Nephron progenitor cell (in vitro differentiated cells): Measurements from ENCODE around the gene SPATA31D1.

Experiments used
- DNase-seq: peaks from one replicate; pipeline ENCODE4 v3.0.0; 2021
- H3K27ac Mint-ChIP-seq: 2 replicates; pipeline ENCODE4 v1.8.0; 2021; ENCODE audit warnings: mild to moderate bottlenecking, moderate library complexity, mixed read lengths
- H3K27me3 Mint-ChIP-seq: 2 replicates; pipeline ENCODE4 v1.8.0; 2021; ENCODE audit warnings: mild to moderate bottlenecking, low read depth, mixed read lengths; ENCODE audit not compliant: poor library complexity
- H3K36me3 Mint-ChIP-seq: 2 replicates; pipeline ENCODE4 v1.8.0; 2021; ENCODE audit warnings: low read depth, mixed read lengths
- H3K4me1 Mint-ChIP-seq: 2 replicates; pipeline ENCODE4 v1.8.0; 2021; ENCODE audit warnings: mixed read lengths
- H3K4me3 Mint-ChIP-seq: 2 replicates; pipeline ENCODE4 v1.8.0; 2021; ENCODE audit warnings: mild to moderate bottlenecking, moderate library complexity, mixed read lengths
- H3K9me3 Mint-ChIP-seq: 2 replicates; pipeline ENCODE4 v1.8.0; 2021; ENCODE audit warnings: mild to moderate bottlenecking, moderate library complexity, mixed read lengths
- CTCF ChIP-seq: fragments of 200-600 bp; sonication (generic); IDR thresholded peaks from 2 replicates; pipeline ENCODE4 v1.5.0; 2021; ENCODE audit warnings: antibody characterized with exemption

SPATA31D1 gene

GRCh38 chr9:81981883-81982282 lies 6.7 kb upstream of the SPATA31D1 start:
- no peak overlapping the region for H3K4me3 Mint-ChIP-seq
- H3K9me3 Mint-ChIP-seq = no peaks in the 10 kb centered on the region
- TF ChIP-seq CTCF = no peak
- H3K27me3 Mint-ChIP-seq = no peaks in the 10 kb centered on the region
- no peak overlapping the region for H3K27ac Mint-ChIP-seq
- H3K4me1 Mint-ChIP-seq = no peaks in the 10 kb centered on the region
- no peak for DNase-seq
- H3K36me3 Mint-ChIP-seq = no peaks in the 10 kb centered on the region

GRCh38 chr9:81984928-81985327 lies 3.6 kb upstream of the SPATA31D1 start:
- TF ChIP-seq CTCF = no peak
- no peak overlapping the region for H3K27ac Mint-ChIP-seq
- no peaks in the 10 kb centered on the region for H3K27me3 Mint-ChIP-seq

GRCh38 chr9:81986051-81986450 lies 2.5 kb upstream of the SPATA31D1 start:
- TF ChIP-seq CTCF = no peak
- Mint-ChIP-seq H3K9me3 (peaks cover 4% of the 10 kb centered on the region), H3K4me3 (no peak overlapping the region), H3K4me1 (no peaks in the 10 kb centered on the region), H3K27ac (no peak overlapping the region), H3K27me3 (no peaks in the 10 kb centered on the region), H3K36me3 (no peaks in the 10 kb centered on the region)
- no peak for DNase-seq

More at GRCh38 chr9:81984928-81985327, 3.6 kb upstream of the SPATA31D1 start:
- H3K9me3 Mint-ChIP-seq = no peaks in the 10 kb centered on the region
- H3K4me1 Mint-ChIP-seq = no peaks in the 10 kb centered on the region
- DNase-seq = no peak
- no peaks in the 10 kb centered on the region for H3K36me3 Mint-ChIP-seq
- H3K4me3 Mint-ChIP-seq = no peak overlapping the region

GRCh38 chr9:81989700-81990099 lies 1.1 kb downstream of the SPATA31D1 start:
- Mint-ChIP-seq H3K4me1 (no peaks in the 10 kb centered on the region), H3K27me3 (peaks cover 13% of the 10 kb centered on the region), H3K27ac (no peak overlapping the region), H3K9me3 (peaks cover 13% of the 10 kb centered on the region), H3K4me3 (no peak overlapping the region), H3K36me3 (no peaks in the 10 kb centered on the region)
- TF ChIP-seq CTCF = no peak
- no peak for DNase-seq

- DNase-seq = no peak
- no peak overlapping the region for H3K27ac Mint-ChIP-seq
- H3K27me3 Mint-ChIP-seq = peaks cover 17% of the 10 kb centered on the region
These were observed 5.1 kb downstream of the SPATA31D1 start for GRCh38 chr9:81993656-81994055.

More at GRCh38 chr9:81993656-81994055, 5.1 kb downstream of the SPATA31D1 start:
- TF ChIP-seq CTCF = no peak
- peaks cover 13% of the 10 kb centered on the region for H3K9me3 Mint-ChIP-seq
- H3K36me3 Mint-ChIP-seq = no peaks in the 10 kb centered on the region
- H3K4me1 Mint-ChIP-seq = no peaks in the 10 kb centered on the region
- no peak overlapping the region for H3K4me3 Mint-ChIP-seq
